ENCODE results near the gene LAD1.
A peak's percentile ranks its signal among the peaks of the same experiment; 100 is the strongest.

DNA sequence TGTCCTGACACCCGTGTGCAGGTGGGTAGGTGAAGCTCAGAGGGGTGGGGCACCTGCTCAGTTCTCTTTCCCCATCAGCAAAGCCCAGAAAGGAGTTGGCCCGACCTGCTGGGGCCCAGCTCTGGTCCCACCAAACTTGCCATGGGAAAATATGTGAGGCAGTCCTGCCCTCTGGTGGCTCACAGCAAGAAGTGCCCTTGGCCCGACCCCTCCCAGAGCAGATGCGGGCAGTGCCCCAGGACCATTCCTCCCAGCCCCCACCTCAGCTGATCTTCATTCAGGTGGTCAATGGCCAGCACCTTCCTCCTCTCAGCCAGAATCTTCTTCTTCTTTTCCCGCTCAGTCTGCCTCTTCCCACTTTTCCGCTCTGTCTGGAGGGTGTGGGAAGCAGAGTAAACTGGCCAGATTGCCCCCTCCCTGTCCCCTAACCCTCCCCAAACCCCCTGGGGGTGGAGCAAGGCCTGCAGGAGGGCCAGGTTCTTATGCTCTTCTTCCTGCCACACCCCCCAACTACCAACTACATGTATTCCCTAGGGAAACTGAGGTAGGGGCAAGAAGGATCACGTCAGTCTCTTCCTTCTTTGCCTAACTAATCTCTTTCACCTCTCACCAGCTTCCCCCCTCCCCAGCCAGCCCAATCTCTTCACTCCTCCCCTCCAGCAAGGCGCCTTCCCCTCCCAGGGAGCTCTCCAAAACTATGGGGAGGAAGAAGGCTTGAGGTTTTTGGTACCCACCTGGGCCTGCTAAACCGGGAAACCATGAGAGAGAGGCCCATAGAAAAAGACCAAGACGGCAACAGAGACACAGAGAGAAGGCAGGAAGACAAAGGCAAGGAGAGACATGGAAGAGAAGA, 37.2 kb downstream of the LAD1 start:
- TF ChIP-seq, protein P1, sequence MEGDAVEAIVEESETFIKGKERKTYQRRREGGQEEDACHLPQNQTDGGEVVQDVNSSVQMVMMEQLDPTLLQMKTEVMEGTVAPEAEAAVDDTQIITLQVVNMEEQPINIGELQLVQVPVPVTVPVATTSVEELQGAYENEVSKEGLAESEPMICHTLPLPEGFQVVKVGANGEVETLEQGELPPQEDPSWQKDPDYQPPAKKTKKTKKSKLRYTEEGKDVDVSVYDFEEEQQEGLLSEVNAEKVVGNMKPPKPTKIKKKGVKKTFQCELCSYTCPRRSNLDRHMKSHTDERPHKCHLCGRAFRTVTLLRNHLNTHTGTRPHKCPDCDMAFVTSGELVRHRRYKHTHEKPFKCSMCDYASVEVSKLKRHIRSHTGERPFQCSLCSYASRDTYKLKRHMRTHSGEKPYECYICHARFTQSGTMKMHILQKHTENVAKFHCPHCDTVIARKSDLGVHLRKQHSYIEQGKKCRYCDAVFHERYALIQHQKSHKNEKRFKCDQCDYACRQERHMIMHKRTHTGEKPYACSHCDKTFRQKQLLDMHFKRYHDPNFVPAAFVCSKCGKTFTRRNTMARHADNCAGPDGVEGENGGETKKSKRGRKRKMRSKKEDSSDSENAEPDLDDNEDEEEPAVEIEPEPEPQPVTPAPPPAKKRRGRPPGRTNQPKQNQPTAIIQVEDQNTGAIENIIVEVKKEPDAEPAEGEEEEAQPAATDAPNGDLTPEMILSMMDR (IDR thresholded peaks at IDR 0.05), result peak; percentile 43
- no peak for TF ChIP-seq EZH2 (IDR thresholded peaks at IDR 0.05; ENCODE audit: borderline replicate concordance, insufficient read depth, low read depth, low read length, poor library complexity, severe bottlenecking)

All from B cell (primary cell).